ENCODE data around the gene DPYSL5. TPM values are rescaled to one million over a fixed set of nuclear protein-coding genes. Genes with fewer than 3 reads are reported as not detected.

The DPYSL5 gene
- polyA plus RNA-seq, 3 donors = not detected

GRCh38 chr2:26870585-26871095 is 22.7 kb downstream of the DPYSL5 start:
- 94% methylated on average over 2 of the region's 4 CpGs for WGBS (ENCODE audit: insufficient coverage)
- Mint-ChIP-seq H3K4me3 (no peak overlapping the region), H3K27me3 (ENCODE audit: low read depth in 3 of 3) (peaks cover 9 to 14% (median 11%) of the 10 kb centered on the region in 3 donors), H3K9me3 (peaks cover 0 to 2% (median 0%) of the 10 kb centered on the region in 7 donors), H3K27ac (no peak overlapping the region), H3K4me1 (no peaks in the 10 kb centered on the region), H3K36me3 (no peaks in the 10 kb centered on the region)
- no peak overlapping the region for H2AFZ ChIP-seq (ENCODE audit: insufficient read depth, low read depth, low read length, poor library complexity, severe bottlenecking)
- TF ChIP-seq CTCF (IDR thresholded peaks at IDR 0.05) = no peak
- no peak overlapping the region for H3K4me2 ChIP-seq (replicated peaks; ENCODE audit: extremely low read depth, low read length, poor library complexity, severe bottlenecking)
- no peak overlapping the region for H3K9ac ChIP-seq (ENCODE audit: insufficient read depth, low read length, poor library complexity, severe bottlenecking)
- no peaks in the 10 kb centered on the region for H3K9me3 ChIP-seq (replicated peaks in 1 of 2; ENCODE audit: control insufficient read depth in 1 of 2, insufficient read depth in 1 of 2, low read length in 2 of 2)
- H3K4me3 ChIP-seq (replicated peaks in 1 of 3; ENCODE audit: low read depth in 2 of 3, low read length in 3 of 3) = no peak overlapping the region
- no peaks in the 10 kb centered on the region for H3K4me1 ChIP-seq (ENCODE audit: control insufficient read depth in 1 of 2, insufficient read depth in 2 of 2, low read length in 2 of 2)
- H4K20me1 ChIP-seq (ENCODE audit: insufficient read depth, low read length) = no peaks in the 10 kb centered on the region
- no peak for DNase-seq
- intact Hi-C loops (cut with micrococcal nuclease) = no loop called here
- H3K79me2 ChIP-seq (ENCODE audit: insufficient read depth, low read length) = no peaks in the 10 kb centered on the region
- H3K36me3 ChIP-seq (replicated peaks in 1 of 2; ENCODE audit: control insufficient read depth in 1 of 2, insufficient read depth in 2 of 2, low read length in 2 of 2) = no peaks in the 10 kb centered on the region
- no peaks in the 10 kb centered on the region for H3K27me3 ChIP-seq (ENCODE audit: control insufficient read depth in 2 of 2, insufficient read depth in 2 of 2, low read length in 2 of 2)
- no peak overlapping the region for H3K27ac ChIP-seq (ENCODE audit: low read depth in 1 of 2, low read length in 2 of 2)

GRCh38 chr2:26873286-26873983 is 25.5 kb downstream of the DPYSL5 start:
- Mint-ChIP-seq H3K27me3 (ENCODE audit: low read depth in 3 of 3) (peaks cover 6 to 14% (median 11%) of the 10 kb centered on the region in 3 donors), H3K36me3 (no peaks in the 10 kb centered on the region), H3K4me1 (no peaks in the 10 kb centered on the region), H3K4me3 (peak overlapping the region in 1 of 2 donors; percentile 39), H3K27ac (no peak overlapping the region), H3K9me3 (peaks cover 0 to 2% (median 0%) of the 10 kb centered on the region in 7 donors)
- no peak overlapping the region for H3K4me3 ChIP-seq (replicated peaks in 1 of 3; ENCODE audit: low read depth in 2 of 3, low read length in 3 of 3)
- no peak overlapping the region for H3K4me2 ChIP-seq (replicated peaks; ENCODE audit: extremely low read depth, low read length, poor library complexity, severe bottlenecking)
- DNase-seq = no peak
- H2AFZ ChIP-seq (ENCODE audit: insufficient read depth, low read depth, low read length, poor library complexity, severe bottlenecking) = no peak overlapping the region
- no peaks in the 10 kb centered on the region for H4K20me1 ChIP-seq (ENCODE audit: insufficient read depth, low read length)
- no peaks in the 10 kb centered on the region for H3K4me1 ChIP-seq (ENCODE audit: control insufficient read depth in 1 of 2, insufficient read depth in 2 of 2, low read length in 2 of 2)
- 90% methylated on average over 2 of the region's 6 CpGs for WGBS (ENCODE audit: insufficient coverage)
- no peaks in the 10 kb centered on the region for H3K27me3 ChIP-seq (ENCODE audit: control insufficient read depth in 2 of 2, insufficient read depth in 2 of 2, low read length in 2 of 2)
- TF ChIP-seq CTCF (IDR thresholded peaks at IDR 0.05) = no peak
- no peaks in the 10 kb centered on the region for H3K36me3 ChIP-seq (replicated peaks in 1 of 2; ENCODE audit: control insufficient read depth in 1 of 2, insufficient read depth in 2 of 2, low read length in 2 of 2)
- no peaks in the 10 kb centered on the region for H3K9me3 ChIP-seq (replicated peaks in 1 of 2; ENCODE audit: control insufficient read depth in 1 of 2, insufficient read depth in 1 of 2, low read length in 2 of 2)
- intact Hi-C loops (cut with micrococcal nuclease) = no loop called here
- no peak overlapping the region for H3K27ac ChIP-seq (ENCODE audit: low read depth in 1 of 2, low read length in 2 of 2)
- no peak overlapping the region for H3K9ac ChIP-seq (ENCODE audit: insufficient read depth, low read length, poor library complexity, severe bottlenecking)
- no peaks in the 10 kb centered on the region for H3K79me2 ChIP-seq (ENCODE audit: insufficient read depth, low read length)

All from CD14-positive monocyte (primary cell).